Body of pancreas (tissue), 4 donors: ENCODE data around the gene PAWR.
"Not testable (repeated sequence)": the region's sequence is repeated elsewhere in the genome, so short reads cannot be mapped to it uniquely, and the experiment has no call there.

Experiments
- POLR2A ChIP-seq, 3 donors: fragments of 450-650 bp; IDR thresholded peaks; one replicate each; pipeline ENCODE4 v1.6.1; 2016; ENCODE audit warnings: antibody characterized with exemption in 3 of 3, mild to moderate bottlenecking in 2 of 3
- TF ChIP-seq, protein P1 (sequence below), 7 experiments: fragments of 450-650 bp in 4 of 7; fragments of 200-600 bp in 3 of 7; sonication (generic) in 3 of 7; IDR thresholded peaks; one replicate each; pipeline ENCODE4 v1.5.1; 2016 to 2019; ENCODE audit warnings: antibody characterized with exemption in 7 of 7

DNA sequence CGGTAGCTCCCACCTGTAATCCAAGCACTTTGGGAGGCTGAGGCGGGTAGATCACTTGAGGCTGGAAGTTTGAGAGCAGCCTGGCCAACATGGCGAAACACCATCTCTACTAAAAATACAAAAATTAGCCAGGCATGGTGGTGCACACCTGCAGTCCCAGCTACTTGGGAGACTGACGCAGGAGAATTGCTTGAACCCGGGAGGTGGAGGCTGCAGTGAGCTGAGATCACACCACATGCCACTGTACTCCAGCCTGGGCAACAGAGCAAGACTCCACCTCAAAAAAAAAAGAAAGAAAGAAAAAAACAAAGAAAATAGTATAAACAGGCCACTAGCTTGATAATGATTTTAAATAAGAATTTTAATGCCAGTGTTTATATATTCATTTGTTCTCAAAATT, 6.4 kb downstream of the PAWR start:
- TF ChIP-seq, protein P1, sequence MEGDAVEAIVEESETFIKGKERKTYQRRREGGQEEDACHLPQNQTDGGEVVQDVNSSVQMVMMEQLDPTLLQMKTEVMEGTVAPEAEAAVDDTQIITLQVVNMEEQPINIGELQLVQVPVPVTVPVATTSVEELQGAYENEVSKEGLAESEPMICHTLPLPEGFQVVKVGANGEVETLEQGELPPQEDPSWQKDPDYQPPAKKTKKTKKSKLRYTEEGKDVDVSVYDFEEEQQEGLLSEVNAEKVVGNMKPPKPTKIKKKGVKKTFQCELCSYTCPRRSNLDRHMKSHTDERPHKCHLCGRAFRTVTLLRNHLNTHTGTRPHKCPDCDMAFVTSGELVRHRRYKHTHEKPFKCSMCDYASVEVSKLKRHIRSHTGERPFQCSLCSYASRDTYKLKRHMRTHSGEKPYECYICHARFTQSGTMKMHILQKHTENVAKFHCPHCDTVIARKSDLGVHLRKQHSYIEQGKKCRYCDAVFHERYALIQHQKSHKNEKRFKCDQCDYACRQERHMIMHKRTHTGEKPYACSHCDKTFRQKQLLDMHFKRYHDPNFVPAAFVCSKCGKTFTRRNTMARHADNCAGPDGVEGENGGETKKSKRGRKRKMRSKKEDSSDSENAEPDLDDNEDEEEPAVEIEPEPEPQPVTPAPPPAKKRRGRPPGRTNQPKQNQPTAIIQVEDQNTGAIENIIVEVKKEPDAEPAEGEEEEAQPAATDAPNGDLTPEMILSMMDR (IDR thresholded peaks at IDR 0.05): not testable (repeated sequence)
- not testable (repeated sequence) for TF ChIP-seq POLR2A (IDR thresholded peaks at IDR 0.05)
